ENCODE data around the gene FBXO47.
A peak's percentile ranks its signal among the peaks of the same experiment; 100 is the strongest.
"Not testable (repeated sequence)": the region's sequence is repeated elsewhere in the genome, so short reads cannot be mapped to it uniquely, and the experiment has no call there.

The FBXO47 gene

DNA sequence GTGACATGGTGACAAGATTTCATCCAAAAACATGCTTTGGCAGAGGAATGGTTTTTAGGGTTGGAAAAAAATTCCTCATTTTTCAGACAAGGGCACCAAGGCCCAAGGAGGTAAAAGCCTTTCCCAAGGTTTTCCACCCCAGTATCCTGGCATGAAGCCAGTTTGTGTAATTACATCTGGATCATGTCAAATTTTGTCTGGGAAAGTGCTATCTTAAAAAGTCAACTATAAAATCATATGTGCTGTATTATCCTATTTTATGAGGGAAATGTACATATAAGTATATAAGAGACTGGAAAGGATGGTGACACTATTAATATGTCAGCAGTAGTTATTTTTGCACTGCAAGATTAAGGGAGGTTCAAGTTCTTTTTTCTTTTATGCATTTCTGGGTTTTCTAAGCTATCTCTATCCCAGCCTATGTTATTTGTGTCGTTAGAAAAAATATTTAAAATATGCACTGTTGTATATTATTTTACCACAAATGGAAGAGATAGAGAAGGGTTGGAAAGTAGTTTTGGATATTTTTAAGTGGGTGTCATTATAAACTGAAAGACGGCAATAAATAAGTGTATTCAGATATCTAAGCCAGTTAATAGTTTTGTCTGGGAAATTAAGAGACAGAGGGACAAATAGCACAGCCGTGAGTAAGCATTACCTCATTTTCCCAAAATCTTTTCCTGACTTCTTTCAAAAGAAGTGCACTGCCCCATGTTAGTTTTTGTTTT, 13.5 kb upstream of the FBXO47 start:
- peak; percentile 18 for DNase-seq

GRCh38 chr17:38978180-38978579, 11.0 kb upstream of the FBXO47 start:
- no peak for DNase-seq

DNA sequence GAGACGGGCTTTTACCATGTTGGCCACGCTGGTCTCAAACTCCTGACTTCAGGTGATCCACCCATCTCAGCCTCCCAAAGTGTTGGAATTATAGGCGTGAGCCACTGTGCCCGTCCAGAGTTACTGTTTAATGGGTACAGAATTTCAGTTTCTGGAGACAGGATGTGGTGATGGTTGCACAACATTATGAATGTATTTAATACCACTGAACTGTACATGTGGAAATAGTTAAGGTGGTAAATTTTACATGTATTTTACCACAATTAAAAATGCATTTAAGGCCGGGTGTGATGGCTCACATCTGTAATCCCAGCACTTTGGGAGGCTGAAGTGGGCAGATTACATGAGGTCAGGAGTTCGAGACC, 9.0 kb upstream of the FBXO47 start:
- DNase-seq: not testable (repeated sequence)

GRCh38 chr17:38970804-38971203, 3.6 kb upstream of the FBXO47 start:
- DNase-seq: no peak

DNA sequence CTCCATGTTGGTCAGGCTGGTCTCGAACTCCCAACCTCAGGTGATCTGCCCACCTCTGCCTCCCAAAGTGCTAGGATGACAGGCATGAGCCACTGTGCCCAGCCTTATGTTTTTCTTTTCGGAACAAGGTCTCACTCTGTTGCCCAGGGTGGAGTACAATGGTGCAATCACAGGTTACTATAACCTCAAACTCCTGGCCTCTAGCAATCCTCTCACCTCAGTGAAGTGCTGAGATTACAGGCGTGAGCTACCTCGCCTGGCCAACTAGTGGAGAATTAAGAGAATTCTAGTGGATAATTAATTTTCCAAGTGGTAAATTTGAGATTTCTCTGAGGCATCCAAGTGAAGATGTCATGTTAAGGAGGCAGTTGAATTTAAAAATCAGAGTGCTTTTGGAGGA, 2.9 kb upstream of the FBXO47 start:
- DNase-seq: no peak

- no peak for DNase-seq
These were observed 2.1 kb upstream of the FBXO47 start for GRCh38 chr17:38969281-38969680.

GRCh38 chr17:38961413-38961812, 5.8 kb downstream of the FBXO47 start:
- no peak for DNase-seq

- DNase-seq: no peak
These were observed 6.8 kb downstream of the FBXO47 start for GRCh38 chr17:38960402-38960801.

GRCh38 chr17:38959508-38959907, 7.7 kb downstream of the FBXO47 start:
- no peak for DNase-seq

DNA sequence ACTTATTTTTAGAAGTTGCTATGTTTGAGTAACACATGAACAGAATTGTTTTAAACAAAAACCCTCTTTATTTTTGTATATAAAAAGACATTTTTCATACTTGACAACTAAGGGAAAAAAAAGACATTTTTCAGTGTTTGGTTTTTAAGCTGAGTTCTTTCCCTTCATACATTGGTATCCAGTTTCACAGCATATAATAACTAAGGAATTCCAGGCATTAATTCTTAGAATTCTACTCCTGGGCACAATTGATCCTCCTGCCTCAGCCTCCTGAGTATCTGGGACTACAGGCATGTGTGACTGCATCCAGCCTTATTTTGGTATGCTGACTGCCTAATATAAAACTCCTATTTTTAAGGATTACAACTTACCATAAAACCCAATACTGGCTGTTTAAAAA, 8.4 kb downstream of the FBXO47 start:
- DNase-seq: peak; percentile 34

DNA sequence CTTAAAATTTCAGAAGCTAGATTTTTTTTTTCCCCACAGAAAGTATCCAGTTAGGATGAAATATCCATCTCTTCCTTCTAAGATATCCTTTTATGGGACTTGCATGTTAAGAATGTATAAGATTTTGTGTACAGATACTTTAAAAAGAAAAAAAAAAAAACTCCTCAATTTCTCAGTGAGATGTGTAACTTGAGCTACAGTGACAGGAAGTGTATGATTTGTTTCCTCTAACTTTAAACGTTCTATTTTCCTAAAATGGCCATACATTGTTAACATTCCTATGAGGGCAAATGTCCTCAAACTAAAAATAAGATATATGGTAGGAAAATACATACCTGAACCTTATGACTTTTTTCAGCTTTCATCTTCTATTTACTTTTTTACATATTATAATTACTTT, 8.9 kb downstream of the FBXO47 start:
- no peak for DNase-seq

DNA sequence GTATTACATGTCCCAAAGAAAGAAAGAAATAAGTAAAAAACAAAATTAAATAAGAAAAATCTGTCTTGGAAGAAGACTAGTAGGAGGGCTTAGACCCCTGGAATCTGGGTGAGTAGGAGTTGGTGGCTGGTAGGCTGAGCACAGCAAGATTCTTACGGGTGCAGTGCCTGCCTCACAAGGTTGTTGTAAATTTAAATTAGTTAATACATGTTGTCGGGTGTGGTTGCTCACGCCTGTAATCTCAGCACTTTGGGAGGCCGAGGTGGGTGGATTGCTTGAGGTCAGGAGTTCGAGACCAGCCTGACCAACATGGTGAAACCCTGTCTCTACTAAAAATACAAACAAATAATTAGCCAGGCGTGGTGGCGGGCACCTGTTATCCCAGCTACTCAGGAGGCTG, 13.4 kb downstream of the FBXO47 start:
- DNase-seq: not testable (repeated sequence)

DNA sequence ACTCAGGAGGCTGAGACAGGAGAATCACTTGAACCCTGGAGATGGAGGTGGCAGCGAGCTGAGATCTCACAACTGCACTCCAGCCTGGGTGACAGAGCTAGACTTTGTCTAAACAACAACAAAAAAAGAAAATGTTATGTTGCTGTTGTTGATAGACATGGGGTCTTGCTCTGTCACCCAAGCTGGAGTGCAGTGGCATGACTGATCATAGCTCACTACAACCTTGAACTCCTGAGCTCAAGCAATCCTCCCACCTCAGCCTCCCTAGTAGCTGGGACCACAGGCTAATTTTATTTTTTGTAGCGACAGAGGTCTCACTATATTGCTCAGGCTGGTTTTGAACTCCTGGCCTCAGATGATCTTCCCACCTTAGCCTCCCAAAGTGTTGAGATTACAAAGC, 20.0 kb downstream of the FBXO47 start:
- no peak for DNase-seq

GRCh38 chr17:38943607-38944006, 23.6 kb downstream of the FBXO47 start:
- DNase-seq: no peak

DNA sequence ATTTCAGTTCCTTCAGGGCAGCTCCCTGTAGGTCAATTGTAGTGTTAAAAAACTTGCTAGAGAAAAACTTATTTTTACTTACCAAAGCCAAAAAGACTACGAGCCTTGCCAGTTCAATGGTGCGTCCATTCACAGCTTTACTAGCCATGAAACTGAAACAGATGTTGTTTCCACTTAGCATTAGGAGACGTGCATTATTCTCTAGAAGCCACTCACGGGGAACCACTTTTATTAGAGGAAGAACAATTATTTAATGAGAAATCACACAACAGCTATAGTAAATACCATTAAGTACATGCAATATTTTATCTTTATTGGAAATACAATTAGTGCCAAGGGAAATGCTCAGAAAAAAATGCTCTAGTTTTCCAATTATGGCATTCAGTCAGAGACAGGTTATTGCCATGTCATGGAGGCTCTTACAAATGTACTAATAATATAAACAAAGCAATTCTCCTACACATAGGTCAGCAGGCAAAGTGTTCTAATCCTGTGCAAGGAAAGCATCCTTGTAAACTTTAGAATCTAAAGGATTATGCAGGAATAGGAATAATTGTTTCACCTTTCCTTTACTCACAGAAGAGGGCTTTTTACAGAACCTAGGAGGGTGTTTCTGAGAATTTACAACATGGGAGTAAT, 24.4 kb downstream of the FBXO47 start:
- no peak for DNase-seq

DNA sequence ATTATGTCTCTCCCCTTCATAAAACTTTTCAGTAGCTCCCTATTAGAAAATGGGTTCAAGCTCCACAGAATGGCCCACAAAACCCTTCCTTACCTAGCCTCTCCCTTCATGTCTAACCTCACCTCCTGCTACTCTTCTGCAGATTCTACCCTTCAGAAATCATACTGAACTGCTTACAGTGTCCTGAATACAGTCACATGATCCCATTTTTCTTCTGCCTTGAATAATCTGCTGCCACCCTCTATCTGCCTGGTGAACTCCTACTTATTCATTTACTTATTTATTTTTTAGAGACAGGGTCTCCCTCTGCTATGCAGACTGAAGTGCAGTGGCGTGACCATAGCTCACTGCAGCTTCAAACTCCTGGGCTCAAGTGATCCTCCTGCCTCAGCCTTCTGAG, 26.8 kb downstream of the FBXO47 start:
- no peak for DNase-seq

DNA sequence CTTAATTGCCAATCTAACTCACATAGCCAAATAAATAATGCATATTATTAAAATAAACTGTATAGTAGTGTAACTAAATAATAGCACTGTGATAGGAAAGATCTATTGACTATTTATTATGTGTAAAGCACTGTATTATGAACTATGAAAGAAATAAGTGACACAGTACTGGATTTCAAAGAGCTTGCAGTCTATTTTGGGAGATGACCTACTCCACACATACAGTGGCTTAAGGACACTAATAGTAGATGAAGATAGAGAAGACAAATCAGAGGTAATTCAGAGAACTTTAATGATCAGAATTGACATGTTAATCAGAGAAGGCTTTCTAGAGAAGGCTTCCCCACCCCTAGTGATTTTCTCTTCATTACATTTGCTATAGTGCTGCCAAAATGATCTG, 27.2 kb downstream of the FBXO47 start:
- no peak for DNase-seq

DNA sequence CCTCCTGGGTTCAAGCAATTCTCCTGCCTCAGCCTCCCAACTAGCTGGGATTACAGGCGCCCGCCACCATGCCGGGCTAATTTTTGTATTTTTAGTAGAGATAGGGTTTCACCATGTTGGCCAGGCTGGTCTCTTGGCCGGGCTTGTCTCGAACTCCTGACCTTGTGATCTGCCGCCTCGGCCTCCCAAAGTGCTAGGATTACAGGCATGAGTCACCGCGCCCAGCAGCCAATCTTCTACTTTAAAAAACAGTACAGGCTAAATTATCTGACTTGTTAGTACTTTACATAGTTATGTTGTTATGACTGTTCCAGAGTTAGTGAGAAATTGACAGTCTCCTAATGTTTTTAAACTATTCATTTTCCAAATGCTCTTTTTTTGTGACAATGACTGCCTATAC, 33.2 kb downstream of the FBXO47 start:
- not testable (repeated sequence) for DNase-seq

DNA sequence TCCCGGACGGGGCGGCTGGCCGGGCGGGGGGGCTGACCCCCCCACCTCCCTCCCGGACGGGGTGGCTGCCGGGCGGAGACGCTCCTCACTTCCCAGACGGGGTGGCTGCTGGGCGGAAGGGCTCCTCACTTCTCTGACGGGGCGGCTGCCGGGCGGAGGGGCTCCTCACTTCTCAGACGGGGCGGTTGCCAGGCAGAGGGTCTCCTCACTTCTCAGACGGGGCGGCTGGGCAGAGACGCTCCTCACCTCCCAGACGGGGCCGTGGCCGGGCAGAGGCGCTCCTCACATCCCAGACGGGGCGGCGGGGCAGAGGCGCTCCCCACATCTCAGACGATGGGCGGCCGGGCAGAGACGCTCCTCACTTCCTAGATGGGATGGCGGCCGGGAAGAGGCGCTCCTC, 36.4 kb downstream of the FBXO47 start:
- DNase-seq: not testable (repeated sequence)

- DNase-seq: no peak
These were observed 40.7 kb downstream of the FBXO47 start for GRCh38 chr17:38926293-38927070.

DNA sequence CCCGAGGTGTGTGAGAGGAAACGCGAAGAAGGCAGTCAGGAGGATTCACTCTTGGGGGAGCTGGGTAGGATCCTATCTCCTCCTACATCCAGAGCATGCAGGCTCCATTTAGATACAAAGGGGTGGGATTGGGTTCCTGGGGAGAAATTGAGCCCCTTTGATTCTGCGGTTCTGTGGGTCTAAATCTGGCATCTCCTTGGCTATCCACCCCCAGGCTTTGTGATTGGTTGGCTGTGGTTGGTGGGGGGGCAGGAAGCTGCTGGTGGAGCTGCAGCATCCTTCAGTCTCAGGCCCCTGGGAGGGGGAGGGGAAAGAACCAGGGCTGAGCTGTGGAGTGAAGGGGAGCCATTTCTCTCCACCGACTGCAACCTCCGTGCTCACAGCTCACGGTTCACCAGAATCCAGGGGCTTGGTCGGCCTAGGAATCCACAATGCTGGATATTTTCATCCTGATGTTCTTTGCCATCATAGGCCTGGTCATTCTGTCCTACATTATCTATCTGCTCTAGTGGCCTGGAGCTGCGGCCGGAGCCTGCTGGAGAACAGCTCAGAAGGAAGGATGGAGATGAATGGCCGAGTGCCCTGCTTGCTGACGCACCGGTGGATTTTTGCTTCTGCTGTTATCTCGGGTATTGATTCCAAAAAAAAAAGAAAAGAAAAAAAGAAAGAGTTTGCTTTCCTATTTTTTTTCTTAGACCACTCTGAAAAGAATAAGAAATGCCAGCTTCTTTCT, 41.8 kb downstream of the FBXO47 start, which contains the start of gene LASP1NB:
Gene LASP1NB (plus strand): TSS at position 352 of the 733 bp plus-strand sequence.
- DNase-seq: no peak

- DNase-seq: peak; percentile 18
These were observed 44.5 kb downstream of the FBXO47 start for GRCh38 chr17:38922538-38923297.
